Spleen (tissue), 11 donors: ENCODE measurements around the gene PREPL. TPM values are rescaled to one million over a fixed set of nuclear protein-coding genes. Genes with fewer than 3 reads are reported as not detected.

Experiments used
- DNase-seq: peaks from one replicate; pipeline ENCODE4 v3.0.0-alpha.2; 2020
- H3K27ac ChIP-seq, 8 donors: fragments of 200-600 bp; sonication (generic) in 7 of 8; 1 replicate in 4 of 8; 2 replicates in 4 of 8; pipeline versions ENCODE4 v1.5.0 to v1.8.0; 2016 to 2021; ENCODE audit warnings: inconsistent platforms in 4 of 8, mild to moderate bottlenecking in 4 of 8, moderate library complexity in 1 of 8
- H3K27me3 ChIP-seq, 7 donors: fragments of 200-600 bp; sonication (generic) in 6 of 7; replicated peaks in 1 of 7; 1 replicate in 4 of 7; 2 replicates in 3 of 7; pipeline versions ENCODE4 v1.5.0 to v1.8.0; 2016 to 2021; ENCODE audit warnings: inconsistent platforms in 3 of 7, mild to moderate bottlenecking in 1 of 7
- H3K36me3 ChIP-seq, 6 donors: fragments of 200-600 bp; sonication (generic) in 5 of 6; 1 replicate in 4 of 6; 2 replicates in 2 of 6; pipeline versions ENCODE4 v1.5.0 to v1.8.0; 2016 to 2021; ENCODE audit warnings: inconsistent platforms in 2 of 6
- H3K4me1 ChIP-seq, 6 donors: fragments of 200-600 bp; sonication (generic) in 5 of 6; 1 replicate in 3 of 6; 2 replicates in 3 of 6; pipeline versions ENCODE4 v1.5.0 to v1.8.0; 2016 to 2021; ENCODE audit warnings: inconsistent platforms in 3 of 6
- H3K4me3 ChIP-seq, 8 donors: fragments of 200-600 bp; sonication (generic) in 7 of 8; 1 replicate in 4 of 8; 2 replicates in 4 of 8; pipeline versions ENCODE4 v1.5.0 to v1.8.0; 2016 to 2021; ENCODE audit warnings: inconsistent platforms in 4 of 8, mild to moderate bottlenecking in 4 of 8, moderate library complexity in 2 of 8
- H3K9me3 ChIP-seq, 8 donors: fragments of 200-600 bp; sonication (generic) in 7 of 8; 1 replicate in 4 of 8; 2 replicates in 4 of 8; pipeline versions ENCODE4 v1.5.0 to v1.8.0; 2016 to 2021; ENCODE audit warnings: inconsistent platforms in 4 of 8
- CTCF ChIP-seq, 11 experiments: fragments of 200-600 bp in 7 of 11; fragments of 450-650 bp in 4 of 11; sonication (generic) in 4 of 11; IDR thresholded peaks in 8 of 11; conservative IDR thresholded peaks in 3 of 11; 1 replicate in 7 of 11; 2 replicates in 4 of 11; pipeline versions ENCODE4 v1.4.0 to v1.8.0; 2016 to 2021; ENCODE audit warnings: antibody characterized with exemption in 11 of 11, inconsistent platforms in 4 of 11, mild to moderate bottlenecking in 1 of 11
- POLR2A ChIP-seq, 3 donors: fragments of 450-650 bp; IDR thresholded peaks; one replicate each; pipeline ENCODE4 v1.5.1; 2017; ENCODE audit warnings: antibody characterized with exemption in 3 of 3, mild to moderate bottlenecking in 1 of 3
- POLR2AphosphoS5 ChIP-seq, 3 donors: sonication (generic); formaldehyde crosslinking; IDR thresholded peaks; one replicate each; pipeline ENCODE4 v1.5.1; 2017; ENCODE audit warnings: antibody characterized with exemption in 3 of 3
- WGBS, 5 donors: extraction: QIAGEN DNeasy Blood & Tissue Kit in 3 of 5; methylation state at CpG; one replicate each; pipeline versions ENCODE4 v1.1.5 to v1.1.7; 2013 to 2018; 5-methylcytosine and 5-hydroxymethylcytosine counted together
- intact Hi-C: fragments of 100-400 bp; cut with DNase I; formaldehyde crosslinking; loops from one replicate; pipeline ENCODE4 v1.15.0; 2023; ENCODE audit warnings: low total_unique reads
- polyA plus RNA-seq, 3 donors: library from polyadenylated mRNA; stranded (reverse); fragments of 200-250 nt; gene quantifications; one replicate each; pipeline ENCODE4 v1.2.1, GENCODE V29; 2013
- total RNA-seq, 7 donors: library from RNA; depleted of rRNA in 3 of 7; stranded (reverse); fragments of >200 nt in 3 of 7; fragmentation: NEBNext Ultra II Directional in 4 of 7; extraction: Animal tissue kit (Norgen Biotek cat#: 25700) in 4 of 7; gene quantifications; one replicate each; pipeline versions ENCODE4 v1.1.0 to v1.2.1, GENCODE V29; 2016 to 2021
- donor health status: healthy with polysubstance abuse.
- donor health status: DM: no; HTN: no; CAD: no; lungs with moderate emphysema.
- donor health status: DM: no; HTN: no; CAD: no.
- donor health status: Bipolar disorder and iron deficiency.
- donor health status: healthy.
- donor health status: DM: no; HTN: no; CAD: no.
- donor health status: DM: yes; HTN: yes; CAD: no.

The PREPL gene
- total and polyA plus RNA-seq, 10 donors: 4.0 to 34.4 (median 26.5) TPM

GRCh38 chr2:44329343-44329742 lies 32.0 kb downstream of the PREPL start:
- no peaks in the 10 kb centered on the region for H3K9me3 ChIP-seq
- intact Hi-C loops: no loop called here
- no peak overlapping the region for H3K4me3 ChIP-seq
- H3K4me1 ChIP-seq: no peaks in the 10 kb centered on the region
- H3K36me3 ChIP-seq: peaks cover 0 to 100% (median 66%) of the 10 kb centered on the region in 6 donors
- DNase-seq: no peak
- TF ChIP-seq CTCF (IDR thresholded peaks at IDR 0.05 in 8 of 11, conservative IDR thresholded peaks at IDR 0.05 in 3 of 11): no peak
- TF ChIP-seq POLR2AphosphoS5 (IDR thresholded peaks at IDR 0.05): no peak
- TF ChIP-seq POLR2A (IDR thresholded peaks at IDR 0.05): no peak
- H3K27ac ChIP-seq: no peak overlapping the region
- WGBS, 5 donors: 90 to 98% (median 91%) methylated on average over 2 of the region's 2 CpGs
- H3K27me3 ChIP-seq: no peaks in the 10 kb centered on the region

GRCh38 chr2:44328750-44329149 lies 32.5 kb downstream of the PREPL start:
- H3K27me3 ChIP-seq: no peaks in the 10 kb centered on the region
- TF ChIP-seq POLR2AphosphoS5 (IDR thresholded peaks at IDR 0.05) (no peak), POLR2A (IDR thresholded peaks at IDR 0.05) (no peak), CTCF (IDR thresholded peaks at IDR 0.05 in 8 of 11, conservative IDR thresholded peaks at IDR 0.05 in 3 of 11) (no peak)
- H3K4me1 ChIP-seq: no peaks in the 10 kb centered on the region
- 91 to 97% (median 94%) methylated on average over 2 of the region's 2 CpGs for WGBS, 5 donors
- DNase-seq: no peak
- H3K27ac ChIP-seq: no peak overlapping the region
- H3K36me3 ChIP-seq: peaks cover 0 to 100% (median 68%) of the 10 kb centered on the region in 6 donors
- H3K4me3 ChIP-seq: no peak overlapping the region
- no peaks in the 10 kb centered on the region for H3K9me3 ChIP-seq
- intact Hi-C loops: no loop called here

GRCh38 chr2:44326548-44327264 lies 34.6 kb downstream of the PREPL start:
- intact Hi-C loops: no loop called here
- Histone ChIP-seq H3K27me3 (no peaks in the 10 kb centered on the region), H3K4me1 (no peaks in the 10 kb centered on the region), H3K36me3 (peaks cover 3 to 100% (median 78%) of the 10 kb centered on the region in 6 donors), H3K4me3 (no peak overlapping the region), H3K9me3 (no peaks in the 10 kb centered on the region), H3K27ac (no peak overlapping the region)
- no peak for TF ChIP-seq POLR2AphosphoS5 (IDR thresholded peaks at IDR 0.05)
- 86 to 91% (median 89%) methylated on average over 13 of the region's 13 CpGs for WGBS, 5 donors
- DNase-seq: no peak

GRCh38 chr2:44325897-44326296 lies 35.4 kb downstream of the PREPL start:
- H3K9me3 ChIP-seq: no peaks in the 10 kb centered on the region
- intact Hi-C loops: no loop called here
- no peak for TF ChIP-seq POLR2A (IDR thresholded peaks at IDR 0.05)
- no peak for TF ChIP-seq POLR2AphosphoS5 (IDR thresholded peaks at IDR 0.05)
- TF ChIP-seq CTCF (IDR thresholded peaks at IDR 0.05 in 8 of 11, conservative IDR thresholded peaks at IDR 0.05 in 3 of 11): no peak
- WGBS, 5 donors: 84 to 96% (median 95%) methylated on average over 4 of the region's 4 CpGs
- no peak for DNase-seq
- no peak overlapping the region for H3K27ac ChIP-seq
- H3K36me3 ChIP-seq: peaks cover 3 to 100% (median 78%) of the 10 kb centered on the region in 6 donors
- no peak overlapping the region for H3K4me3 ChIP-seq
- H3K27me3 ChIP-seq: no peaks in the 10 kb centered on the region
- no peaks in the 10 kb centered on the region for H3K4me1 ChIP-seq
